Measurements from ENCODE around the gene PDE4D.

- TF ChIP-seq ESRRA (IDR thresholded peaks at IDR 0.05; ENCODE audit: low read length) = no peak
- TF ChIP-seq, protein P1, sequence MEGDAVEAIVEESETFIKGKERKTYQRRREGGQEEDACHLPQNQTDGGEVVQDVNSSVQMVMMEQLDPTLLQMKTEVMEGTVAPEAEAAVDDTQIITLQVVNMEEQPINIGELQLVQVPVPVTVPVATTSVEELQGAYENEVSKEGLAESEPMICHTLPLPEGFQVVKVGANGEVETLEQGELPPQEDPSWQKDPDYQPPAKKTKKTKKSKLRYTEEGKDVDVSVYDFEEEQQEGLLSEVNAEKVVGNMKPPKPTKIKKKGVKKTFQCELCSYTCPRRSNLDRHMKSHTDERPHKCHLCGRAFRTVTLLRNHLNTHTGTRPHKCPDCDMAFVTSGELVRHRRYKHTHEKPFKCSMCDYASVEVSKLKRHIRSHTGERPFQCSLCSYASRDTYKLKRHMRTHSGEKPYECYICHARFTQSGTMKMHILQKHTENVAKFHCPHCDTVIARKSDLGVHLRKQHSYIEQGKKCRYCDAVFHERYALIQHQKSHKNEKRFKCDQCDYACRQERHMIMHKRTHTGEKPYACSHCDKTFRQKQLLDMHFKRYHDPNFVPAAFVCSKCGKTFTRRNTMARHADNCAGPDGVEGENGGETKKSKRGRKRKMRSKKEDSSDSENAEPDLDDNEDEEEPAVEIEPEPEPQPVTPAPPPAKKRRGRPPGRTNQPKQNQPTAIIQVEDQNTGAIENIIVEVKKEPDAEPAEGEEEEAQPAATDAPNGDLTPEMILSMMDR (IDR thresholded peaks at IDR 0.05 in 2 of 3, conservative IDR thresholded peaks at IDR 0.05 in 1 of 3; ENCODE audit: control insufficient read depth in 2 of 3, extremely low read depth in 1 of 3, insufficient read depth in 1 of 3, low read depth in 3 of 3, low read length in 3 of 3) = no peak
- TF ChIP-seq, protein P2, sequence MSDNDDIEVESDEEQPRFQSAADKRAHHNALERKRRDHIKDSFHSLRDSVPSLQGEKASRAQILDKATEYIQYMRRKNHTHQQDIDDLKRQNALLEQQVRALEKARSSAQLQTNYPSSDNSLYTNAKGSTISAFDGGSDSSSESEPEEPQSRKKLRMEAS (IDR thresholded peaks at IDR 0.05; ENCODE audit: low read depth, low read length) = no peak
- TF ChIP-seq SUZ12 (IDR thresholded peaks at IDR 0.05; ENCODE audit: unreplicated experiment) = no peak
- no peak for TF ChIP-seq RAD21 (IDR thresholded peaks at IDR 0.05; ENCODE audit: insufficient read depth, low read depth, low read length)
These were observed 961.4 kb downstream of the PDE4D start for GRCh38 chr5:58932057-58932612.

Data from GM12878 (cell line).